ENCODE data around the gene KDM2A. TPM values are rescaled to one million over a fixed set of nuclear protein-coding genes. Genes with fewer than 3 reads are reported as not detected.

Gene KDM2A
- total RNA-seq, 6 experiments from 2014 or later = 23.8 to 37.1 (median 33.4) TPM

DNA sequence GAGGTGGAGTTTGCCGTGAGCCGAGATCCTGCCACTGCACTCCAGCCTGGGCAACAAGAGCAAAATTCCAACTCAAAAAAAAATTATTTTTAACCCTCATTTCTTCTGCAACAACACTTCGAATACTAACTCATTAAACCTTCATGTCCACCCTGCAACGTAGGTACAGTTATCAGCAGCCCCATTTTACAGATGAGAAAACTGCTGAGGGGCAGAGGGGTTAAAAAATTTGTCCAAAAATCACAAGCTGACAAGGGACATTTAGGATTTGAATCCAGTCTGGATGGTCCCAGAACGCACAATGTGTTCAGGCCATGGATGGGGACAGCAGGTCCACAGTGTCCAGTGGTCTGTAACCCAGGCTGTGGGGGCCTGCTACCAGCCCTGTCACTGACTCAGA lies 33.4 kb upstream of the KDM2A start:
- Histone ChIP-seq H3K36me3 (no peaks in the 10 kb centered on the region), H3K4me3 (no peak overlapping the region), H3K27ac (no peak overlapping the region), H3K27me3 (no peaks in the 10 kb centered on the region), H3K4me1 (peaks cover 0 to 8% (median 0%) of the 10 kb centered on the region in 4 donors), H3K9me3 (no peaks in the 10 kb centered on the region)
- TF ChIP-seq POLR2A (IDR thresholded peaks at IDR 0.05) = no peak
- TF ChIP-seq, protein P1, sequence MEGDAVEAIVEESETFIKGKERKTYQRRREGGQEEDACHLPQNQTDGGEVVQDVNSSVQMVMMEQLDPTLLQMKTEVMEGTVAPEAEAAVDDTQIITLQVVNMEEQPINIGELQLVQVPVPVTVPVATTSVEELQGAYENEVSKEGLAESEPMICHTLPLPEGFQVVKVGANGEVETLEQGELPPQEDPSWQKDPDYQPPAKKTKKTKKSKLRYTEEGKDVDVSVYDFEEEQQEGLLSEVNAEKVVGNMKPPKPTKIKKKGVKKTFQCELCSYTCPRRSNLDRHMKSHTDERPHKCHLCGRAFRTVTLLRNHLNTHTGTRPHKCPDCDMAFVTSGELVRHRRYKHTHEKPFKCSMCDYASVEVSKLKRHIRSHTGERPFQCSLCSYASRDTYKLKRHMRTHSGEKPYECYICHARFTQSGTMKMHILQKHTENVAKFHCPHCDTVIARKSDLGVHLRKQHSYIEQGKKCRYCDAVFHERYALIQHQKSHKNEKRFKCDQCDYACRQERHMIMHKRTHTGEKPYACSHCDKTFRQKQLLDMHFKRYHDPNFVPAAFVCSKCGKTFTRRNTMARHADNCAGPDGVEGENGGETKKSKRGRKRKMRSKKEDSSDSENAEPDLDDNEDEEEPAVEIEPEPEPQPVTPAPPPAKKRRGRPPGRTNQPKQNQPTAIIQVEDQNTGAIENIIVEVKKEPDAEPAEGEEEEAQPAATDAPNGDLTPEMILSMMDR (IDR thresholded peaks at IDR 0.05) = no peak
- WGBS (ENCODE audit: insufficient coverage, low coverage, low lambda C conversion rate, missing lambda C conversion rate) = 91% methylated on average over 5 of the region's 5 CpGs
- ATAC-seq (no peak), DNase-seq (no peak)
- intact Hi-C loops (cut with DNase I) = no loop called here

DNA sequence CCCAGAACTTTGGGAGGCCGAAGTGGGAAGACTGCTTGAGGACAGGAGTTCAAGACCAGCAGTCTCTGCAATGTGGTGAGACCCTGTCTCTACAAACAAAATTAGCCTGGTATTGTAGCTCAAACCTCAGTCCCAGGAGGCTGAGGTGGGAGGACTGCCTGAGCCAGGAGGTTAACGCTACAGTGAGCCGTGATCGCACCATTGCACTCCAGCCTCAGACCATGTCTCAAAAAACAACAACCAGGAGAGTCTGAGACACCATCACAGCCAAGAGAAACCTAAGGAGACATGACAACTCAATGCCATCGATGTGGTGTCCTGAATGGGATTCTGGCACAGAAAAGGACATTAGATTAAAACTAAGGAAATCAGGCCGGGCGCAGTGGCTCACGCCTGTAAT lies 28.3 kb upstream of the KDM2A start:
- Histone ChIP-seq H3K9me3 (no peaks in the 10 kb centered on the region), H3K36me3 (no peaks in the 10 kb centered on the region), H3K4me3 (no peak overlapping the region), H3K4me1 (peaks cover 0 to 7% (median 0%) of the 10 kb centered on the region in 4 donors), H3K27me3 (no peaks in the 10 kb centered on the region), H3K27ac (no peak overlapping the region)
- no peak for DNase-seq
- ATAC-seq = no peak
- 98% methylated on average over 3 of the region's 8 CpGs for WGBS (ENCODE audit: insufficient coverage, low coverage, low lambda C conversion rate, missing lambda C conversion rate)
- intact Hi-C loops (cut with DNase I) = loop anchor here in 1 of 2 donors (10.0 kb wide), 1 partner anchor 64 kb away; no protein-coding TSS in a partner anchor
- TF ChIP-seq, protein P1 (IDR thresholded peaks at IDR 0.05) = no peak
- no peak for TF ChIP-seq POLR2A (IDR thresholded peaks at IDR 0.05)

DNA sequence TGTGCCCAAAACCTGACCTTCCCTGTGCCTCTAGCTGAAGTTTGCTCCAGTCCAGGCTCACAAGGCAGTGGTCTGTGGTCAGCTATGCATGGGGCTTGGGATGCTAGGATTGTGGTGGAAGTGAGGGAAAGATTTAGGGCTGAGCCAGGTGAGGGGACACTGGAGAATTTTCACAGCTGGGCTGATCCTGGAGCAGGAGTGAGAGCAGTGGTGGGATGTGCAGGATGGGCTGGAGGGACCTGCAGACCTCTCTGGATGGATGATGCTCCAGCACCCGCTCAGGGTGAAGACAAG lies 23.9 kb upstream of the KDM2A start:
- Histone ChIP-seq H3K36me3 (no peaks in the 10 kb centered on the region), H3K4me3 (no peak overlapping the region), H3K4me1 (peaks cover 0 to 7% (median 0%) of the 10 kb centered on the region in 4 donors), H3K9me3 (no peaks in the 10 kb centered on the region), H3K27me3 (no peaks in the 10 kb centered on the region), H3K27ac (no peak overlapping the region)
- intact Hi-C loops (cut with DNase I) = loop anchor here in 1 of 2 donors (10.0 kb wide), 1 partner anchor 60 kb away; no protein-coding TSS in a partner anchor
- TF ChIP-seq, protein P1 (IDR thresholded peaks at IDR 0.05) = no peak
- no peak for TF ChIP-seq POLR2A (IDR thresholded peaks at IDR 0.05)
- DNase-seq = no peak
- no CpG with 5 or more reads among the region's 1 CpG for WGBS (ENCODE audit: insufficient coverage, low coverage, low lambda C conversion rate, missing lambda C conversion rate)
- ATAC-seq = peak in 3 of 4 donors; percentile 10 to 17 (median 15)

DNA sequence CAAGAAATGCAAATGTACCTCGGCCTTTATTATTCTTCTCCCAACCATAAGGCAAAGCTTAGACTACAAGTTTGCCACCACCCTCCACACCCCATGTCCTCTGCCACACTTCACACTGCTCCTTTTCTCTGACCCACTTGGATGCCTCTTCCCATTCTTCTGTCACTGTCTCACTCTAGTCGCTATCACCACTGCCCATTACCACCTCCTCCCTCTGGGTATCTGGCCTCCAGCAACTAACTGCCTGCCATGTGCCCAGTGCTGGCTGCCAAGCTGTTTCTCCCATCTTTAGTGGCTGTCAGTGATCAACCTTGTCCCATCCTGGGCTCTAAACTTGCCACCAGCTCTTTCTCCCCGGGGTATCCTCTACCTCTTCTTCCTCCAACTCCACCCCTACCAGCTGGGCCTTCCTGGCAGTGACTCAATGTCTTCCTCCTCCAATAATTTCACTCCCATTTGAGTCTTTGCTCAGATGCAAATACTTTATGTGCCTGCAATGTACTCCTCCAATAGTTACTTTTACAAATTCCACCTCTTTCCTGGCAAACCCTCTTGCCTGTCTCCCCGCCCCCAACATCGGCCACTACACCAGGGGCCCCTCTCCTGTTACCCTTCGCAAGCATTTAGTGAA lies 20.1 kb upstream of the KDM2A start:
- DNase-seq (no peak), ATAC-seq (no peak)
- H3K9me3 ChIP-seq = no peaks in the 10 kb centered on the region
- TF ChIP-seq, protein P1 (IDR thresholded peaks at IDR 0.05) = no peak
- no peak for TF ChIP-seq POLR2A (IDR thresholded peaks at IDR 0.05)
- intact Hi-C loops (cut with DNase I) = loop anchor here in 1 of 2 donors (10.0 kb wide), 1 partner anchor 56 kb away; no protein-coding TSS in a partner anchor
- no peaks in the 10 kb centered on the region for H3K36me3 ChIP-seq
- peaks cover 0 to 7% (median 0%) of the 10 kb centered on the region in 4 donors for H3K4me1 ChIP-seq
- H3K27ac ChIP-seq = no peak overlapping the region
- H3K4me3 ChIP-seq = no peak overlapping the region
- H3K27me3 ChIP-seq = no peaks in the 10 kb centered on the region
- 71% methylated on average over 5 of the region's 6 CpGs for WGBS (ENCODE audit: insufficient coverage, low coverage, low lambda C conversion rate, missing lambda C conversion rate)
